Transverse colon (tissue), 4 donors: ENCODE results near the gene ABCB4. TPM values are rescaled to one million over a fixed set of nuclear protein-coding genes. Genes with fewer than 3 reads are reported as not detected.
A peak's percentile ranks its signal among the peaks of the same experiment; 100 is the strongest.

Source experiments
- DNase-seq: peaks from one replicate; pipeline ENCODE4 v3.0.0-alpha.2; 2019
- H3K27ac ChIP-seq, 4 donors: fragments of 200-600 bp; sonication (generic); 2 replicates each; pipeline ENCODE4 v1.5.1; 2016 to 2018; ENCODE audit warnings: inconsistent platforms in 4 of 4
- H3K27me3 ChIP-seq: fragments of 200-600 bp; sonication (generic); 2 replicates; pipeline ENCODE4 v1.5.1; 2017; ENCODE audit warnings: inconsistent platforms
- H3K36me3 ChIP-seq, 4 donors: fragments of 200-600 bp; sonication (generic); 2 replicates each; pipeline ENCODE4 v1.5.1; 2017 to 2019; ENCODE audit warnings: inconsistent platforms in 4 of 4
- H3K4me1 ChIP-seq, 4 donors: fragments of 200-600 bp; sonication (generic); 2 replicates each; pipeline ENCODE4 v1.5.1; 2017 to 2020; ENCODE audit warnings: inconsistent platforms in 4 of 4
- H3K4me3 ChIP-seq, 4 donors: fragments of 200-600 bp; sonication (generic); 1 replicate in 1 of 4; 2 replicates in 3 of 4; pipeline versions ENCODE4 v1.5.1 to v1.6.1; 2017 to 2019; ENCODE audit warnings: inconsistent platforms in 4 of 4
- H3K9me3 ChIP-seq, 2 donors: fragments of 200-600 bp; sonication (generic); 2 replicates each; pipeline ENCODE4 v1.5.1; 2017 to 2019; ENCODE audit warnings: inconsistent platforms in 2 of 2
- CTCF ChIP-seq, 5 experiments: fragments of 200-600 bp in 3 of 5; fragments of 450-650 bp in 2 of 5; sonication (generic) in 3 of 5; IDR thresholded peaks; 1 replicate in 2 of 5; 2 replicates in 3 of 5; pipeline ENCODE4 v1.5.1; 2016 to 2017; ENCODE audit warnings: antibody characterized with exemption in 5 of 5, inconsistent platforms in 3 of 5, mild to moderate bottlenecking in 2 of 5, moderate library complexity in 1 of 5
- EP300 ChIP-seq: sonication (generic); formaldehyde crosslinking; IDR thresholded peaks from one replicate; pipeline ENCODE4 v1.6.1; 2017; ENCODE audit warnings: antibody characterized with exemption, low read depth
- POLR2A ChIP-seq: fragments of 450-650 bp; IDR thresholded peaks from one replicate; pipeline ENCODE4 v1.6.1; 2016; ENCODE audit warnings: antibody characterized with exemption, mild to moderate bottlenecking, moderate library complexity
- POLR2AphosphoS5 ChIP-seq, 3 donors: sonication (generic); formaldehyde crosslinking; IDR thresholded peaks; one replicate each; pipeline ENCODE4 v1.6.1; 2016; ENCODE audit warnings: antibody characterized with exemption in 3 of 3
- WGBS, 2 donors: methylation state at CpG; one replicate each; pipeline ENCODE4 v1.1.5; 2018; ENCODE audit warnings: low coverage in 1 of 2; 5-methylcytosine and 5-hydroxymethylcytosine counted together
- in situ Hi-C, 4 donors: fragments of 200-750 bp; cut with MboI; loops; one replicate each; pipeline versions ENCODE4 v1.15.0 to v1.15.1; 2017; ENCODE audit warnings: low sequenced_read_pairs in 3 of 4, low pct_ligation_motif_present in 1 of 4, low pct_unique_long_range_greater_than_20kb in 1 of 4
- intact Hi-C: fragments of 100-400 bp; cut with DNase I; formaldehyde crosslinking; loops from one replicate; pipeline ENCODE4 v1.15.1; 2023; ENCODE audit warnings: low total_unique reads
- total RNA-seq, 4 donors: library from RNA; depleted of rRNA; stranded (reverse); fragments of >200 nt; gene quantifications; one replicate each; pipeline ENCODE4 v1.1.0, GENCODE V29; 2016

The ABCB4 gene
- total RNA-seq, 4 donors from 2014 or later: 1.1 to 16.1 (median 2.5) TPM; not detected in 1

GRCh38 chr7:87507446-87507845 lies 32.0 kb upstream of the ABCB4 start:
- intact Hi-C loops (no loop called here), in situ Hi-C loops (loop anchor here in 2 of 4 donors (10.0 to 25.0 kb wide), 2 partner anchors 377 to 380 kb away; partner anchors contain the start of genes DBF4 (in 1 of the 2) and SLC25A40 (in 1 of the 2))
- WGBS, 2 donors: 73% methylated on average over 3 of the region's 3 CpGs; no CpG with 5 or more reads in 1 of the 2 donors
- TF ChIP-seq CTCF (IDR thresholded peaks at IDR 0.05) (no peak), EP300 (no peak)
- H3K4me1 ChIP-seq: no peaks in the 10 kb centered on the region
- DNase-seq: no peak
- H3K9me3 ChIP-seq: no peaks in the 10 kb centered on the region
- H3K4me3 ChIP-seq: no peak overlapping the region
- no peaks in the 10 kb centered on the region for H3K36me3 ChIP-seq
- no peaks in the 10 kb centered on the region for H3K27me3 ChIP-seq
- H3K27ac ChIP-seq: no peak overlapping the region

DNA sequence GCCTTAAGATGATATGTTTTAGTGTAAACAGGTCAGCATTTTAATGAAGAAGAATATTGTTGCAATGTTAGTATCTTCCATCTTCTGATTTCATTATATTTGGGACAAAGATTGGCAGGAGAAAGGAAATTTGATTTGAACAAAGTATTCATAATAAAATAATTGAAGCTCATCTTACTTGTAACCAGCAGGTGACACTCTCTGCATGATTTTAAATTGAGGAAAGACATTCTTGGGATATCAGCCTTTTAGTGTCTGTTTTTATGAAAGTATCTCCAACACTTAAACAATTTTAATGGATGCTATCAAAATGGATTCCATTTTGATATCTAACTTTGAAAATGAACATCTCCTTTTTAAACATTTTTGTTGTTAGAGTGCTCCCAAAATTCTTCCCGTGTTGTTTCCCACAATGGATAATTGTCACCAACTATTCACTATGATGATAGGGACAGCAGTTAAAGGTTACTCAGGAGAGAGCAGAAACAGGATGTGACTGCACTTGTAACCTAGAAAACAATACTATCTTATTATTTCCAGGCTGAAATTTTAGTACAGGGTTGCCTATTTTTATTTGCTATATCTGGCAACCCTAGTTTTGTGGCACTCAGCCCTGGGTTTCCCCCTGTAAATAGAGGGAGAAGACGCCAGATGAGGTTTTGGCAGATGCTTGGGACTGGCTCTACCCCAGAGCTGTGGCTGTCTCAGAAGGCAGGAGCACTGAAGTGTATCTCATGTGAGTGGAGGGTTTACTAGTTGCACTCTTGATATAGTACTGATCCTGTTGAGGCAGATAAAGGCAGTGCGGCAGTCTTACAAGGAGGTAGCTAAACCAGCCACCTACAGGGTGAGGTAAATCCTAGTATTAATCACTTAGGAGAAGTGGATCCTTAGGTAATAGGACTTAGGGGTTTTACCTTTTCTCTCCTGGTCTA lies 31.0 kb upstream of the ABCB4 start:
- Histone ChIP-seq H3K27ac (no peak overlapping the region), H3K9me3 (no peaks in the 10 kb centered on the region), H3K36me3 (no peaks in the 10 kb centered on the region), H3K4me3 (no peak overlapping the region), H3K4me1 (no peaks in the 10 kb centered on the region), H3K27me3 (no peaks in the 10 kb centered on the region)
- intact Hi-C loops: no loop called here
- no peak for DNase-seq
- WGBS, 2 donors: 30 to 71% methylated on average over 2 to 3 of the region's 3 CpGs
- TF ChIP-seq POLR2AphosphoS5 (IDR thresholded peaks at IDR 0.05): no peak
- TF ChIP-seq CTCF (IDR thresholded peaks at IDR 0.05): peak; percentile 35 to 54 (median 40)
- TF ChIP-seq EP300: no peak
- TF ChIP-seq POLR2A: no peak
- in situ Hi-C loops: loop anchor here in 2 of 4 donors (10.0 to 25.0 kb wide), 2 partner anchors 378 to 381 kb away; partner anchors contain the start of genes DBF4 (in 1 of the 2) and SLC25A40 (in 1 of the 2)

- no peak overlapping the region for H3K27ac ChIP-seq
- no peaks in the 10 kb centered on the region for H3K4me1 ChIP-seq
- DNase-seq: no peak
- in situ Hi-C loops: loop anchor here in 2 of 4 donors (10.0 to 25.0 kb wide), 2 partner anchors 379 to 382 kb away; partner anchors contain the start of genes DBF4 (in 1 of the 2) and SLC25A40 (in 1 of the 2)
- no peaks in the 10 kb centered on the region for H3K9me3 ChIP-seq
- no peaks in the 10 kb centered on the region for H3K36me3 ChIP-seq
- H3K27me3 ChIP-seq: no peaks in the 10 kb centered on the region
- WGBS, 2 donors: 42 to 58% methylated on average over 4 to 5 of the region's 5 CpGs
- no peak for TF ChIP-seq POLR2AphosphoS5 (IDR thresholded peaks at IDR 0.05)
- no peak for TF ChIP-seq CTCF (IDR thresholded peaks at IDR 0.05)
- TF ChIP-seq POLR2A: no peak
- no peak for TF ChIP-seq EP300
- H3K4me3 ChIP-seq: no peak overlapping the region
- intact Hi-C loops: no loop called here
These were observed 30.2 kb upstream of the ABCB4 start for GRCh38 chr7:87505557-87506245.

DNA sequence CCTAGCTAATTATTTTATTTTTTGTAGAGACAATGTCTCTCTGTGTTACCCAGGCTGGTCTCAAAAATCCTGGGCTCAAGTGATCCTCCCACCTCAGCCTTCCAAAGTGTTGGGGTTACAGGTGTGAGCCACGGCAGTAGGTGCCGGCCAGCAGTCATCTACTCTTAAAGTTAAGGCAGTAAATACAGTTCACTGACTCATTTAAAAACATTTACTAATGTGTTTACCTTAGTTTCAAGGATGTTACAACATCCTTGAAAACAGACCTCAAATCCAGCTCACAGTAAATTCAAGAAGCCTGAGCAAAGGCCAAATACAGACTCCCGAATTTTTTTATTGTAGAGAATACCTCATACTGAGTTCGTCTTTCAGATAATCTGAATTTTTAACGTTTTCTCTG lies 29.6 kb upstream of the ABCB4 start:
- WGBS, 2 donors: 78 to 80% methylated on average over 4 to 5 of the region's 5 CpGs
- Histone ChIP-seq H3K27ac (no peak overlapping the region), H3K36me3 (no peaks in the 10 kb centered on the region), H3K4me1 (no peaks in the 10 kb centered on the region), H3K27me3 (no peaks in the 10 kb centered on the region), H3K9me3 (no peaks in the 10 kb centered on the region), H3K4me3 (no peak overlapping the region)
- DNase-seq: no peak
- intact Hi-C loops (no loop called here), in situ Hi-C loops (loop anchor here in 2 of 4 donors (10.0 to 25.0 kb wide), 2 partner anchors 380 to 382 kb away; partner anchors contain the start of genes DBF4 (in 1 of the 2) and SLC25A40 (in 1 of the 2))
- TF ChIP-seq EP300: no peak
- no peak for TF ChIP-seq POLR2A
- no peak for TF ChIP-seq CTCF (IDR thresholded peaks at IDR 0.05)
- no peak for TF ChIP-seq POLR2AphosphoS5 (IDR thresholded peaks at IDR 0.05)
